Type B pancreatic cell (in vitro differentiated cells): ENCODE results near the gene RNF43. TPM values are rescaled to one million over a fixed set of nuclear protein-coding genes. Genes with fewer than 3 reads are reported as not detected.

Source experiments
- DNase-seq: peaks from one replicate; pipeline ENCODE4 v3.0.0; 2021; ENCODE audit warnings: mixed read lengths; ENCODE audit not compliant: unreplicated experiment; ENCODE audit errors: extremely low spot score
- H3K27ac Mint-ChIP-seq: 2 replicates; pipeline ENCODE4 v1.8.0; 2021; ENCODE audit warnings: mild to moderate bottlenecking, mixed read lengths
- H3K27me3 Mint-ChIP-seq: 2 replicates; pipeline ENCODE4 v1.8.0; 2021; ENCODE audit warnings: mixed read lengths
- H3K36me3 Mint-ChIP-seq: 2 replicates; pipeline ENCODE4 v1.8.0; 2021; ENCODE audit warnings: mixed read lengths
- H3K4me1 Mint-ChIP-seq: one replicate; pipeline ENCODE4 v1.8.0; 2021; ENCODE audit warnings: mixed read lengths; ENCODE audit not compliant: unreplicated experiment
- H3K4me3 Mint-ChIP-seq: 2 replicates; pipeline ENCODE4 v1.8.0; 2021; ENCODE audit warnings: mild to moderate bottlenecking, mixed read lengths
- H3K9me3 Mint-ChIP-seq: 2 replicates; pipeline ENCODE4 v1.8.0; 2021; ENCODE audit warnings: mixed read lengths
- CTCF ChIP-seq: fragments of 200-600 bp; sonication (generic); conservative IDR thresholded peaks from 2 replicates; pipeline ENCODE4 v1.5.0; 2021; ENCODE audit warnings: antibody characterized with exemption, mild to moderate bottlenecking
- total RNA-seq: library from RNA; stranded (reverse); gene quantifications from 2 replicates; pipeline ENCODE4 v1.2.1, GENCODE V29; 2021; ENCODE audit warnings: low replicate concordance

RNF43 gene
- total RNA-seq, 1 donor from 2014 or later, result 14.0 TPM

- Mint-ChIP-seq H3K4me1 (peaks cover 15% of the 10 kb centered on the region), H3K27ac (no peak overlapping the region), H3K9me3 (no peaks in the 10 kb centered on the region), H3K27me3 (no peaks in the 10 kb centered on the region), H3K4me3 (no peak overlapping the region), H3K36me3 (peaks cover 7% of the 10 kb centered on the region)
- DNase-seq, result no peak
- TF ChIP-seq CTCF, result no peak
Measured at GRCh38 chr17:58371300-58371950, 45.9 kb downstream of the RNF43 start.

- Mint-ChIP-seq H3K27ac (no peak overlapping the region), H3K4me3 (no peak overlapping the region), H3K27me3 (no peaks in the 10 kb centered on the region), H3K9me3 (no peaks in the 10 kb centered on the region), H3K4me1 (peaks cover 13% of the 10 kb centered on the region), H3K36me3 (peaks cover 7% of the 10 kb centered on the region)
- no peak for TF ChIP-seq CTCF
- DNase-seq, result no peak
Measured at GRCh38 chr17:58370716-58371115, 46.6 kb downstream of the RNF43 start.

- H3K36me3 Mint-ChIP-seq, result peaks cover 7% of the 10 kb centered on the region
- no peaks in the 10 kb centered on the region for H3K27me3 Mint-ChIP-seq
- no peak overlapping the region for H3K27ac Mint-ChIP-seq
- DNase-seq, result no peak
- TF ChIP-seq CTCF, result no peak
- no peaks in the 10 kb centered on the region for H3K9me3 Mint-ChIP-seq
- peaks cover 11% of the 10 kb centered on the region for H3K4me1 Mint-ChIP-seq
- no peak overlapping the region for H3K4me3 Mint-ChIP-seq
Measured at GRCh38 chr17:58370309-58370708, 47.0 kb downstream of the RNF43 start.

- H3K4me3 Mint-ChIP-seq, result peak overlapping the region; percentile 50
- H3K36me3 Mint-ChIP-seq, result peaks cover 7% of the 10 kb centered on the region
- TF ChIP-seq CTCF, result no peak
- H3K27ac Mint-ChIP-seq, result peak overlapping the region; percentile 94
- no peaks in the 10 kb centered on the region for H3K27me3 Mint-ChIP-seq
- no peaks in the 10 kb centered on the region for H3K9me3 Mint-ChIP-seq
- H3K4me1 Mint-ChIP-seq, result peaks cover 12% of the 10 kb centered on the region
- DNase-seq, result no peak
Measured at GRCh38 chr17:58369214-58370031, 47.9 kb downstream of the RNF43 start.

GRCh38 chr17:58368860-58369213, 48.5 kb downstream of the RNF43 start:
- Mint-ChIP-seq H3K9me3 (no peaks in the 10 kb centered on the region), H3K4me3 (no peak overlapping the region), H3K36me3 (peaks cover 7% of the 10 kb centered on the region), H3K27ac (peak overlapping the region; percentile 94), H3K27me3 (no peaks in the 10 kb centered on the region), H3K4me1 (peaks cover 16% of the 10 kb centered on the region)
- DNase-seq, result no peak
- TF ChIP-seq CTCF, result no peak

Other genes starting within 250 kb of the RNF43 start
- gene EPX, start 224.8 kb downstream of the RNF43 start, total RNA-seq, result not detected in 2 replicates
- gene MKS1, start 198.3 kb downstream of the RNF43 start, total RNA-seq, result 21.9 and 33.2 TPM in 2 replicates
- not detected in 2 replicates for gene LPO, start 178.9 kb downstream of the RNF43 start, total RNA-seq
- gene MPO, start 136.6 kb downstream of the RNF43 start, total RNA-seq, result not detected in 2 replicates
- gene TSPOAP1, start 88.7 kb downstream of the RNF43 start, total RNA-seq, result 9.7 and 18.4 TPM in 2 replicates
- gene SUPT4H1, start 65.3 kb downstream of the RNF43 start, total RNA-seq, result 75.7 and 82.9 TPM in 2 replicates
- gene HSF5, start 70.9 kb upstream of the RNF43 start, total RNA-seq, result 0.10 TPM in 1 of 2 replicates, not detected in the other
- 62.2 and 76.5 TPM in 2 replicates for gene MTMR4, start 97.1 kb upstream of the RNF43 start, total RNA-seq